Measurements from ENCODE around the gene NRF1. TPM values are rescaled to one million over a fixed set of nuclear protein-coding genes. Genes with fewer than 3 reads are reported as not detected.
"Not testable (repeated sequence)": the region's sequence is repeated elsewhere in the genome, so short reads cannot be mapped to it uniquely, and the experiment has no call there.

The NRF1 gene
- total RNA-seq, 1 experiment from 2014 or later = 13.9 TPM

GRCh38 chr7:129646369-129647021 lies 35.0 kb downstream of the NRF1 start:
- DNase-seq (ENCODE audit: low spot score) = no peak

- DNase-seq (ENCODE audit: low spot score) = no peak
Measured at GRCh38 chr7:129649128-129649690, 37.7 kb downstream of the NRF1 start.

GRCh38 chr7:129650056-129650758 lies 38.7 kb downstream of the NRF1 start:
- no peak for DNase-seq (ENCODE audit: low spot score)

GRCh38 chr7:129652914-129653313 lies 41.4 kb downstream of the NRF1 start:
- no peak for DNase-seq (ENCODE audit: low spot score)

- no peak for DNase-seq (ENCODE audit: low spot score)
Measured at GRCh38 chr7:129655811-129656210, 44.3 kb downstream of the NRF1 start.

GRCh38 chr7:129657363-129657762 lies 45.8 kb downstream of the NRF1 start:
- no peak for DNase-seq (ENCODE audit: low spot score)

- DNase-seq (ENCODE audit: low spot score) = not testable (repeated sequence)
Measured at GRCh38 chr7:129659907-129660306, 48.4 kb downstream of the NRF1 start.

- no peak for DNase-seq (ENCODE audit: low spot score)
Measured at GRCh38 chr7:129661645-129662182, 50.2 kb downstream of the NRF1 start.

GRCh38 chr7:129663240-129663639 lies 51.7 kb downstream of the NRF1 start:
- DNase-seq (ENCODE audit: low spot score) = not testable (repeated sequence)

GRCh38 chr7:129664029-129665012 lies 52.8 kb downstream of the NRF1 start:
- DNase-seq (ENCODE audit: low spot score) = peak; percentile 69

- DNase-seq (ENCODE audit: low spot score) = peak; percentile 96
Measured at GRCh38 chr7:129665013-129665401, 53.5 kb downstream of the NRF1 start.

GRCh38 chr7:129667116-129667515 lies 55.6 kb downstream of the NRF1 start:
- no peak for DNase-seq (ENCODE audit: low spot score)

GRCh38 chr7:129667551-129667950 lies 56.0 kb downstream of the NRF1 start:
- DNase-seq (ENCODE audit: low spot score) = no peak

- no peak for DNase-seq (ENCODE audit: low spot score)
Measured at GRCh38 chr7:129669901-129670300, 58.4 kb downstream of the NRF1 start.

GRCh38 chr7:129670656-129671055 lies 59.1 kb downstream of the NRF1 start:
- DNase-seq (ENCODE audit: low spot score) = no peak

- DNase-seq (ENCODE audit: low spot score) = no peak
Measured at GRCh38 chr7:129671266-129671665, 59.7 kb downstream of the NRF1 start.

GRCh38 chr7:129674475-129674874 lies 63.0 kb downstream of the NRF1 start:
- DNase-seq (ENCODE audit: low spot score) = not testable (repeated sequence)

- no peak for DNase-seq (ENCODE audit: low spot score)
Measured at GRCh38 chr7:129675521-129675920, 64.0 kb downstream of the NRF1 start.

GRCh38 chr7:129676017-129676897 lies 64.7 kb downstream of the NRF1 start:
- DNase-seq (ENCODE audit: low spot score) = no peak

GRCh38 chr7:129677796-129678195 lies 66.3 kb downstream of the NRF1 start:
- DNase-seq (ENCODE audit: low spot score) = no peak

- DNase-seq (ENCODE audit: low spot score) = no peak
Measured at GRCh38 chr7:129678606-129679005, 67.1 kb downstream of the NRF1 start.

Data from H4 (cell line).